HepG2 (cell line): ENCODE measurements around the gene PRKN. TPM values are rescaled to one million over a fixed set of nuclear protein-coding genes. Genes with fewer than 3 reads are reported as not detected.

Experiments
- BRD4 ChIP-seq: sonication (generic); formaldehyde crosslinking; IDR thresholded peaks from 2 replicates; pipeline ENCODE4 v1.4.0; 2020; ENCODE audit warnings: missing genetic modification reagents
- CBX1 ChIP-seq: IDR thresholded peaks from one replicate; pipeline ENCODE4 v1.6.1; 2016; ENCODE audit warnings: antibody characterized with exemption, low read depth
- CCAR2 ChIP-seq: fragments of 200-400 bp; formaldehyde crosslinking; optimal IDR thresholded peaks from 2 replicates; pipeline ENCODE3; 2018; ENCODE audit warnings: low read depth, mild to moderate bottlenecking, low read length, moderate library complexity
- ELF1 ChIP-seq: sonication (generic); formaldehyde crosslinking; IDR thresholded peaks from 2 replicates; pipeline ENCODE4 v1.4.0; 2020; ENCODE audit warnings: missing genetic modification reagents
- KAT7 ChIP-seq: IDR thresholded peaks from 2 replicates; pipeline ENCODE4 v1.6.1; 2018; ENCODE audit warnings: borderline replicate concordance, missing compliant biosample characterization
- MTA3 ChIP-seq: sonication (generic); formaldehyde crosslinking; IDR thresholded peaks from 2 replicates; pipeline ENCODE4 v1.4.0; 2020; ENCODE audit warnings: missing genetic modification reagents
- NFYC ChIP-seq: IDR thresholded peaks from 2 replicates; pipeline ENCODE4 v1.6.1; 2016; ENCODE audit warnings: missing genetic modification reagents, missing compliant biosample characterization
- PAX8 ChIP-seq: sonication (generic); formaldehyde crosslinking; IDR thresholded peaks from 2 replicates; pipeline ENCODE4 v1.8.0; 2022; ENCODE audit warnings: mild to moderate bottlenecking, missing genetic modification reagents, borderline replicate concordance
- POLR2AphosphoS5 ChIP-seq: IDR thresholded peaks from 2 replicates; pipeline ENCODE4 v1.6.1; 2012; ENCODE audit warnings: low read depth, low read length
- SMARCC2 ChIP-seq: fragments of 450-650 bp; IDR thresholded peaks from 2 replicates; pipeline ENCODE4 v1.6.1; 2017; ENCODE audit warnings: antibody characterized with exemption, mild to moderate bottlenecking
- SMARCE1 ChIP-seq: fragments of 450-650 bp; IDR thresholded peaks from 2 replicates; pipeline ENCODE4 v1.6.1; 2017; ENCODE audit warnings: borderline replicate concordance
- SNAPC2 ChIP-seq: sonication (generic); formaldehyde crosslinking; IDR thresholded peaks from 2 replicates; pipeline ENCODE4 v1.8.1; 2022; ENCODE audit warnings: mild to moderate bottlenecking, missing genetic modification reagents
- SOX6 ChIP-seq, 2 experiments: fragments of 450-650 bp in 1 of 2; sonication (generic) in 1 of 2; formaldehyde crosslinking in 1 of 2; IDR thresholded peaks; 2 replicates each; pipeline versions ENCODE4 v1.4.0 to v1.6.1; 2017 to 2020; ENCODE audit warnings: antibody characterized with exemption in 1 of 2, mild to moderate bottlenecking in 1 of 2, missing genetic modification reagents in 1 of 2
- ZFP90 ChIP-seq: sonication (generic); formaldehyde crosslinking; IDR thresholded peaks from 2 replicates; pipeline ENCODE4 v1.8.0; 2022; ENCODE audit warnings: missing genetic modification reagents, mild to moderate bottlenecking, inconsistent platforms, borderline replicate concordance
- ZNF230 ChIP-seq: sonication (generic); formaldehyde crosslinking; IDR thresholded peaks from 2 replicates; pipeline ENCODE4 v1.4.0; 2020; ENCODE audit warnings: mild to moderate bottlenecking, missing genetic modification reagents
- ZNF558 ChIP-seq: sonication (generic); formaldehyde crosslinking; IDR thresholded peaks from 2 replicates; pipeline ENCODE4 v1.9.0; 2022; ENCODE audit warnings: mild to moderate bottlenecking, missing genetic modification reagents, borderline replicate concordance
- ZNF562 ChIP-seq: sonication (generic); formaldehyde crosslinking; IDR thresholded peaks from 2 replicates; pipeline ENCODE4 v1.8.0; 2022; ENCODE audit warnings: missing genetic modification reagents, borderline replicate concordance
- ZNF652 ChIP-seq: IDR thresholded peaks from 2 replicates; pipeline ENCODE4 v1.6.1; 2016; ENCODE audit warnings: low read depth, borderline replicate concordance
- ZNF776 ChIP-seq: sonication (generic); formaldehyde crosslinking; IDR thresholded peaks from 2 replicates; pipeline ENCODE4 v1.4.0; 2020; ENCODE audit warnings: mild to moderate bottlenecking, missing genetic modification reagents
- ZNF878 ChIP-seq: sonication (generic); formaldehyde crosslinking; IDR thresholded peaks from 2 replicates; pipeline ENCODE4 v1.8.1; 2023; ENCODE audit warnings: mild to moderate bottlenecking, missing genetic modification reagents, moderate library complexity
- polyA plus RNA-seq, 8 experiments: library from polyadenylated mRNA; depleted of rRNA in 3 of 8; stranded (reverse) in 7 of 8; unstranded in 1 of 8; fragments of >200 nt; fragmentation: Illumina TruSeq in 4 of 8; extraction: Trizol in 4 of 8; gene quantifications; 2 replicates each; pipeline versions ENCODE4 v1.2.1 to v1.2.3, GENCODE V29; 2011 to 2016; ENCODE audit warnings: low read depth in 4 of 8, missing spikeins in 1 of 8, mixed read lengths in 1 of 8; ENCODE audit not compliant: insufficient read depth in 1 of 8
- total RNA-seq, 5 experiments: library from RNA; depleted of rRNA; stranded (reverse); fragments of >200 nt; fragmentation: Illumina TruSeq; extraction: Trizol; gene quantifications; 2 replicates each; pipeline ENCODE4 v1.2.3, GENCODE V29; 2016; ENCODE audit warnings: low read depth in 1 of 5
- TF ChIP-seq, protein P1 (sequence below): sonication (generic); formaldehyde crosslinking; IDR thresholded peaks from 2 replicates; pipeline ENCODE4 v1.5.1; 2020; ENCODE audit warnings: mild to moderate bottlenecking, missing genetic modification reagents, borderline replicate concordance
- TF ChIP-seq, protein P2 (sequence below): IDR thresholded peaks from 2 replicates; pipeline ENCODE4 v1.6.1; 2018; ENCODE audit warnings: missing genetic modification reagents
- TF ChIP-seq, protein P3 (sequence below): sonication (generic); formaldehyde crosslinking; IDR thresholded peaks from 2 replicates; pipeline ENCODE4 v1.4.0; 2020; ENCODE audit warnings: missing genetic modification reagents

PRKN gene
- total and polyA plus RNA-seq, 2 of the 13 experiments (the other 11 are each of a cell fraction or from before 2014, with no cell fraction given), result 0.31 to 0.44 TPM

DNA sequence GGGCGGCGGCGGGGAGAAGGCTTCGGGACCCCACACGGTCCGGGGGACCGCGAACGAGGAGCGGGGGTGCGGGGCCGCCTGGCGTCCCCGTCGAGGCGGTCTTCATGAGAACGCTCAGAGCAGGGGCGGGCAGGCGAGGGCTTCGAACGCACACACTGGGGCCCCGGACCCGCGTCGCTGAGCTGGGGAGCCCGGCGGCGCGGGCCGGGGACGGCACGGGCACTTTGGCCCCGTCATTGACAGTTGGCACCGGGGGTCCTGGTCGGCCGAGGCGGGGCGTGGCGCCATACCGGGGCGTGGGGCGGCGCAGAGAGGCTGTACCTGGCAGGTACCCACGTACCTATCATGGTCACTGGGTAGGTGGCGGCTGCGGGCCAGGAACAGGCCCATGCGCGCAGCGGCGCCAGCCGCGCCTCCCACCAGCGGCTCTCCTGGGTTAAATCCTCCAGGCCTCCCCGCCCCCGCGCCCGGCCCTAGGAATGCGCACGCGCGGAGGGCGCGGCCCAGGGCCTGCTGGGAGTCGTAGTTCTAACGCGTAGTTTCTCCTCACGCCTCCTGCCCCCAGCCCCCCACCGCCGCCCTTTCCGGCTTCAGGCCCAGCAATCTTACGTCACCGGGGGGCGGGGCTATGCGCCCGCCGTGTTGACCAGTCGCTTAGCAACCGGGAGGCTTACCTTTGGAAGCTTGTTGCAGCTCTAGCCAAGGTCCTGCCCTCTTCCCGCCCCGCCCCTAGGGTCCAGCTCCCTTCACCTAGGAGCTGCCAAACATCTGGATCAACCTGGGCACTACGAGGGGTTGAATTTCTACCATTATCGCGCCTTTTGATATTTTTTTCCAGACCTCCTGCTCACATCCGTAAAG lies at the start of gene PRKN, which contains the start of gene PACRG (continued):
- TF ChIP-seq, protein P1, sequence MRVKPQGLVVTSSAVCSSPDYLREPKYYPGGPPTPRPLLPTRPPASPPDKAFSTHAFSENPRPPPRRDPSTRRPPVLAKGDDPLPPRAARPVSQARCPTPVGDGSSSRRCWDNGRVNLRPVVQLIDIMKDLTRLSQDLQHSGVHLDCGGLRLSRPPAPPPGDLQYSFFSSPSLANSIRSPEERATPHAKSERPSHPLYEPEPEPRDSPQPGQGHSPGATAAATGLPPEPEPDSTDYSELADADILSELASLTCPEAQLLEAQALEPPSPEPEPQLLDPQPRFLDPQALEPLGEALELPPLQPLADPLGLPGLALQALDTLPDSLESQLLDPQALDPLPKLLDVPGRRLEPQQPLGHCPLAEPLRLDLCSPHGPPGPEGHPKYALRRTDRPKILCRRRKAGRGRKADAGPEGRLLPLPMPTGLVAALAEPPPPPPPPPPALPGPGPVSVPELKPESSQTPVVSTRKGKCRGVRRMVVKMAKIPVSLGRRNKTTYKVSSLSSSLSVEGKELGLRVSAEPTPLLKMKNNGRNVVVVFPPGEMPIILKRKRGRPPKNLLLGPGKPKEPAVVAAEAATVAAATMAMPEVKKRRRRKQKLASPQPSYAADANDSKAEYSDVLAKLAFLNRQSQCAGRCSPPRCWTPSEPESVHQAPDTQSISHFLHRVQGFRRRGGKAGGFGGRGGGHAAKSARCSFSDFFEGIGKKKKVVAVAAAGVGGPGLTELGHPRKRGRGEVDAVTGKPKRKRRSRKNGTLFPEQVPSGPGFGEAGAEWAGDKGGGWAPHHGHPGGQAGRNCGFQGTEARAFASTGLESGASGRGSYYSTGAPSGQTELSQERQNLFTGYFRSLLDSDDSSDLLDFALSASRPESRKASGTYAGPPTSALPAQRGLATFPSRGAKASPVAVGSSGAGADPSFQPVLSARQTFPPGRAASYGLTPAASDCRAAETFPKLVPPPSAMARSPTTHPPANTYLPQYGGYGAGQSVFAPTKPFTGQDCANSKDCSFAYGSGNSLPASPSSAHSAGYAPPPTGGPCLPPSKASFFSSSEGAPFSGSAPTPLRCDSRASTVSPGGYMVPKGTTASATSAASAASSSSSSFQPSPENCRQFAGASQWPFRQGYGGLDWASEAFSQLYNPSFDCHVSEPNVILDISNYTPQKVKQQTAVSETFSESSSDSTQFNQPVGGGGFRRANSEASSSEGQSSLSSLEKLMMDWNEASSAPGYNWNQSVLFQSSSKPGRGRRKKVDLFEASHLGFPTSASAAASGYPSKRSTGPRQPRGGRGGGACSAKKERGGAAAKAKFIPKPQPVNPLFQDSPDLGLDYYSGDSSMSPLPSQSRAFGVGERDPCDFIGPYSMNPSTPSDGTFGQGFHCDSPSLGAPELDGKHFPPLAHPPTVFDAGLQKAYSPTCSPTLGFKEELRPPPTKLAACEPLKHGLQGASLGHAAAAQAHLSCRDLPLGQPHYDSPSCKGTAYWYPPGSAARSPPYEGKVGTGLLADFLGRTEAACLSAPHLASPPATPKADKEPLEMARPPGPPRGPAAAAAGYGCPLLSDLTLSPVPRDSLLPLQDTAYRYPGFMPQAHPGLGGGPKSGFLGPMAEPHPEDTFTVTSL (CRISPR knock-in tag), result peak; percentile 53; the same call in 1 of the 2 replicates
- no peak for TF ChIP-seq SMARCC2
- no peak for TF ChIP-seq PAX8
- no peak for TF ChIP-seq ZNF562
- TF ChIP-seq SOX6 (IDR thresholded peaks at IDR 0.05), result no peak
- TF ChIP-seq SOX6 (CRISPR knock-in tag; IDR thresholded peaks at IDR 0.05), result peak; percentile 71
- peak; percentile 92 for TF ChIP-seq ELF1
- TF ChIP-seq, protein P2, sequence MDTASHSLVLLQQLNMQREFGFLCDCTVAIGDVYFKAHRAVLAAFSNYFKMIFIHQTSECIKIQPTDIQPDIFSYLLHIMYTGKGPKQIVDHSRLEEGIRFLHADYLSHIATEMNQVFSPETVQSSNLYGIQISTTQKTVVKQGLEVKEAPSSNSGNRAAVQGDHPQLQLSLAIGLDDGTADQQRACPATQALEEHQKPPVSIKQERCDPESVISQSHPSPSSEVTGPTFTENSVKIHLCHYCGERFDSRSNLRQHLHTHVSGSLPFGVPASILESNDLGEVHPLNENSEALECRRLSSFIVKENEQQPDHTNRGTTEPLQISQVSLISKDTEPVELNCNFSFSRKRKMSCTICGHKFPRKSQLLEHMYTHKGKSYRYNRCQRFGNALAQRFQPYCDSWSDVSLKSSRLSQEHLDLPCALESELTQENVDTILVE (CRISPR knock-in tag), result no peak; the same call in 1 of the 2 replicates
- TF ChIP-seq BRD4 (CRISPR knock-in tag), result 0 out of 2 replicates have a peak, but pooled peaks have one; percentile 37
- TF ChIP-seq ZFP90 (CRISPR knock-in tag), result peak; percentile 93
- peak; percentile 38; the same call in 1 of the 2 replicates for TF ChIP-seq ZNF776 (CRISPR knock-in tag)
- TF ChIP-seq ZNF230, result 0 out of 2 replicates have a peak, but pooled peaks have one; percentile 83
- no peak for TF ChIP-seq NFYC
- TF ChIP-seq SNAPC2 (CRISPR knock-in tag), result 0 out of 2 replicates have a peak, but pooled peaks have one; percentile 61
- no peak for TF ChIP-seq CBX1
- TF ChIP-seq CCAR2, result no peak
- TF ChIP-seq ZNF652, result peak; percentile 70; the same call in 1 of the 2 replicates
- no peak for TF ChIP-seq ZNF558
- TF ChIP-seq MTA3, result no peak
- TF ChIP-seq ZNF878, result peak; percentile 67; the same call in 1 of the 2 replicates
- TF ChIP-seq, protein P3, sequence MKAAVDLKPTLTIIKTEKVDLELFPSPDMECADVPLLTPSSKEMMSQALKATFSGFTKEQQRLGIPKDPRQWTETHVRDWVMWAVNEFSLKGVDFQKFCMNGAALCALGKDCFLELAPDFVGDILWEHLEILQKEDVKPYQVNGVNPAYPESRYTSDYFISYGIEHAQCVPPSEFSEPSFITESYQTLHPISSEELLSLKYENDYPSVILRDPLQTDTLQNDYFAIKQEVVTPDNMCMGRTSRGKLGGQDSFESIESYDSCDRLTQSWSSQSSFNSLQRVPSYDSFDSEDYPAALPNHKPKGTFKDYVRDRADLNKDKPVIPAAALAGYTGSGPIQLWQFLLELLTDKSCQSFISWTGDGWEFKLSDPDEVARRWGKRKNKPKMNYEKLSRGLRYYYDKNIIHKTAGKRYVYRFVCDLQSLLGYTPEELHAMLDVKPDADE (CRISPR knock-in tag), result no peak
- peak; percentile 38; the same call in 1 of the 2 replicates for TF ChIP-seq POLR2AphosphoS5
- peak; percentile 26; the same call in 1 of the 2 replicates for TF ChIP-seq KAT7 (CRISPR knock-in tag)
- no peak for TF ChIP-seq SMARCE1
